Thyroid gland (tissue), 4 donors: ENCODE measurements around the gene MYO16. TPM values are rescaled to one million over a fixed set of nuclear protein-coding genes. Genes with fewer than 3 reads are reported as not detected.

ENCODE experiments used
- DNase-seq, 2 donors: peaks; one replicate each; pipeline ENCODE4 v3.0.0-alpha.2; 2019
- H3K27ac ChIP-seq, 3 donors: fragments of 200-600 bp; sonication (generic); 1 replicate in 2 of 3; 2 replicates in 1 of 3; pipeline ENCODE4 v1.5.1; 2016 to 2019; ENCODE audit warnings: mild to moderate bottlenecking in 1 of 3, moderate library complexity in 1 of 3
- H3K27me3 ChIP-seq: fragments of 200-600 bp; sonication (generic); one replicate; pipeline ENCODE4 v1.5.1; 2019
- H3K36me3 ChIP-seq, 2 donors: fragments of 200-600 bp; sonication (generic); one replicate each; pipeline ENCODE4 v1.5.1; 2016 to 2019
- H3K4me1 ChIP-seq, 2 donors: fragments of 200-600 bp; sonication (generic); one replicate each; pipeline ENCODE4 v1.5.1; 2017 to 2019
- H3K4me3 ChIP-seq, 3 donors: fragments of 200-600 bp; sonication (generic); replicated peaks in 1 of 3; 1 replicate in 2 of 3; 2 replicates in 1 of 3; pipeline ENCODE4 v1.5.1; 2016; ENCODE audit warnings: mild to moderate bottlenecking in 1 of 3
- H3K9me3 ChIP-seq: fragments of 200-600 bp; sonication (generic); one replicate; pipeline ENCODE4 v1.5.1; 2017
- POLR2A ChIP-seq, 2 donors: fragments of 450-650 bp; IDR thresholded peaks; one replicate each; pipeline ENCODE4 v1.6.1; 2017; ENCODE audit warnings: antibody characterized with exemption in 2 of 2, mild to moderate bottlenecking in 2 of 2, moderate library complexity in 1 of 2
- WGBS, 2 donors: methylation state at CpG; one replicate each; pipeline ENCODE4 v1.1.5; 2017; 5-methylcytosine and 5-hydroxymethylcytosine counted together
- intact Hi-C: fragments of 100-400 bp; cut with DNase I; formaldehyde crosslinking; loops from one replicate; pipeline ENCODE4 v1.15.1; 2023
- total RNA-seq, 4 donors: library from RNA; depleted of rRNA; stranded (reverse); fragments of >200 nt; gene quantifications; one replicate each; pipeline ENCODE4 v1.2.3, GENCODE V29; 2016
- TF ChIP-seq, protein P1 (sequence below), 6 experiments: fragments of 200-600 bp in 3 of 6; fragments of 450-650 bp in 3 of 6; sonication (generic) in 3 of 6; IDR thresholded peaks; one replicate each; pipeline ENCODE4 v1.5.1; 2016 to 2019; ENCODE audit warnings: antibody characterized with exemption in 6 of 6, mild to moderate bottlenecking in 2 of 6, inconsistent platforms in 1 of 6, moderate library complexity in 1 of 6

Gene MYO16
- total RNA-seq, 4 donors from 2014 or later: 0.10 to 0.13 (median 0.13) TPM; not detected in 1

GRCh38 chr13:109009756-109010155, 380.3 kb downstream of the MYO16 start:
- H3K36me3 ChIP-seq: no peaks in the 10 kb centered on the region
- TF ChIP-seq, protein P1, sequence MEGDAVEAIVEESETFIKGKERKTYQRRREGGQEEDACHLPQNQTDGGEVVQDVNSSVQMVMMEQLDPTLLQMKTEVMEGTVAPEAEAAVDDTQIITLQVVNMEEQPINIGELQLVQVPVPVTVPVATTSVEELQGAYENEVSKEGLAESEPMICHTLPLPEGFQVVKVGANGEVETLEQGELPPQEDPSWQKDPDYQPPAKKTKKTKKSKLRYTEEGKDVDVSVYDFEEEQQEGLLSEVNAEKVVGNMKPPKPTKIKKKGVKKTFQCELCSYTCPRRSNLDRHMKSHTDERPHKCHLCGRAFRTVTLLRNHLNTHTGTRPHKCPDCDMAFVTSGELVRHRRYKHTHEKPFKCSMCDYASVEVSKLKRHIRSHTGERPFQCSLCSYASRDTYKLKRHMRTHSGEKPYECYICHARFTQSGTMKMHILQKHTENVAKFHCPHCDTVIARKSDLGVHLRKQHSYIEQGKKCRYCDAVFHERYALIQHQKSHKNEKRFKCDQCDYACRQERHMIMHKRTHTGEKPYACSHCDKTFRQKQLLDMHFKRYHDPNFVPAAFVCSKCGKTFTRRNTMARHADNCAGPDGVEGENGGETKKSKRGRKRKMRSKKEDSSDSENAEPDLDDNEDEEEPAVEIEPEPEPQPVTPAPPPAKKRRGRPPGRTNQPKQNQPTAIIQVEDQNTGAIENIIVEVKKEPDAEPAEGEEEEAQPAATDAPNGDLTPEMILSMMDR (IDR thresholded peaks at IDR 0.05): no peak
- TF ChIP-seq POLR2A (IDR thresholded peaks at IDR 0.05): no peak
- 89 to 94% methylated on average over 4 of the region's 4 CpGs for WGBS, 2 donors
- no peaks in the 10 kb centered on the region for H3K27me3 ChIP-seq
- H3K4me3 ChIP-seq: no peak overlapping the region
- DNase-seq: no peak
- intact Hi-C loops: no loop called here
- H3K9me3 ChIP-seq: no peaks in the 10 kb centered on the region
- H3K4me1 ChIP-seq: no peaks in the 10 kb centered on the region
- H3K27ac ChIP-seq: no peak overlapping the region

DNA sequence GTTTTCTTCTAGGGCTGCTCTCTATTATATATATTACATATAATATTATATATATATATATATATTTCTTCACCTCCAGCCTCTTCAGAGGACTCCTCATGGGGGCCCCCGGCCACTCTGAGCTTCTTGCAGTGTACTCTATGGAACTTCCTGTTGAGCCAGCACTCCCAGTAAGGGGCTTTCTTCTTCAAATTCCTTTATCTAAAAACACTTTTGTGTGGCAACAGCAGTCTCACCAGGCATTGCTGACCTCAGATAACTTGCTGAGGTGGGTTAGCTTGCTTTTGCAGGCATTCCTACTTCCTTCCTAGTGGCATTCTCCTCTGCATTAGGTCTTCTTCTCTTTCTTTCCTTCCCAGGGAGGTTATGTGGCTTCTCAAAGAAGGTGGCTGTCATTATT, 381.5 kb downstream of the MYO16 start:
- intact Hi-C loops: no loop called here
- no peak for TF ChIP-seq POLR2A (IDR thresholded peaks at IDR 0.05)
- TF ChIP-seq, protein P1 (IDR thresholded peaks at IDR 0.05): no peak
- Histone ChIP-seq H3K4me3 (no peak overlapping the region), H3K27me3 (no peaks in the 10 kb centered on the region), H3K4me1 (no peaks in the 10 kb centered on the region), H3K9me3 (no peaks in the 10 kb centered on the region), H3K36me3 (no peaks in the 10 kb centered on the region), H3K27ac (no peak overlapping the region)
- WGBS, 2 donors: 41 to 58% methylated on average over 1 of the region's 1 CpG
- DNase-seq: no peak

DNA sequence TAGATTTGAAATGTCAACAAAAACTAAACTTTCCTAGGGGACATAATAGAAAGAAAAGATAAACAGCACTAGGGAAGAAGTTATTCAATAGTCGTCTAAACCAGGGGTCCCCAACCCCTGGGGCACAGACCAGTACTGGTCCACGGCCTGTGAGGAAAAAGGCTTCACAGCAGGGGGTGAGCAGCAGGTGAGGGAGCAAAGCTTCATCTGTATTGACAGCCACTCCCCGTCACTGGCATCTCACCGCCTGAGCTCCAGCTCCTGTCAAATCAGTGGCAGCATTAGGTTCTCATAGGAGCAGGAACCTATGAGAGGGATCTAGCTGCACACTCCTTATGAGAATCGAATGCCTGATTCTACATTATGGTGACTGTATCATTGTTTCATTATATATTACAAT, 382.7 kb downstream of the MYO16 start:
- intact Hi-C loops: no loop called here
- H3K4me3 ChIP-seq: no peak overlapping the region
- no peak for TF ChIP-seq POLR2A (IDR thresholded peaks at IDR 0.05)
- TF ChIP-seq, protein P1 (IDR thresholded peaks at IDR 0.05): no peak
- WGBS, 2 donors: 82 to 83% methylated on average over 5 of the region's 5 CpGs
- H3K4me1 ChIP-seq: no peaks in the 10 kb centered on the region
- no peak overlapping the region for H3K27ac ChIP-seq
- no peak for DNase-seq
- H3K27me3 ChIP-seq: no peaks in the 10 kb centered on the region
- no peaks in the 10 kb centered on the region for H3K36me3 ChIP-seq
- H3K9me3 ChIP-seq: no peaks in the 10 kb centered on the region

DNA sequence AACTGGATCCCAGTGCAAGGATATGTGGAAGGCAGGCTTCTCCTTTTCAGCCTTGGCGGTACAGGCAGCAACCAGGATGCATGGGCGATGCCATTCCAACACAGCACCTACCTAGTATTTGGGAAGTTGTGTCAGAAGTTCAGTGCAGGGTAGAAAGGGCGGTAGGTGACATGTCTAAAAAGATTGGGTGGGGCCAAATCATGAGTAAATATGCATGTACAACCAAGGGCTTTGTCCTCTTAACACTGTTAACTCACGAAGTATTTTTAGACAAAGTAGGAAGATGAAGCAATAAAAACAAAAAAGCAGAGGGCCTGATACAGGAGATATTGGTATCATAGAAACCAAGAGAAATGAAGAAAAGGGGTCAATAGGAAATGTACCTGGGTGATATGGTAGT, 392.1 kb downstream of the MYO16 start:
- Histone ChIP-seq H3K9me3 (no peaks in the 10 kb centered on the region), H3K27ac (no peak overlapping the region), H3K36me3 (no peaks in the 10 kb centered on the region), H3K27me3 (no peaks in the 10 kb centered on the region), H3K4me3 (no peak overlapping the region), H3K4me1 (no peaks in the 10 kb centered on the region)
- intact Hi-C loops: no loop called here
- no peak for TF ChIP-seq POLR2A (IDR thresholded peaks at IDR 0.05)
- TF ChIP-seq, protein P1 (IDR thresholded peaks at IDR 0.05): no peak
- no peak for DNase-seq
- WGBS, 2 donors: 95 to 96% methylated on average over 4 of the region's 4 CpGs

- Histone ChIP-seq H3K27ac (no peak overlapping the region), H3K9me3 (no peaks in the 10 kb centered on the region), H3K36me3 (no peaks in the 10 kb centered on the region), H3K4me3 (no peak overlapping the region), H3K27me3 (no peaks in the 10 kb centered on the region), H3K4me1 (no peaks in the 10 kb centered on the region)
- WGBS, 2 donors: 88 to 94% methylated on average over 1 of the region's 1 CpG
- no peak for DNase-seq
- intact Hi-C loops: no loop called here
- no peak for TF ChIP-seq POLR2A (IDR thresholded peaks at IDR 0.05)
- TF ChIP-seq, protein P1 (IDR thresholded peaks at IDR 0.05): no peak
These were observed 395.2 kb downstream of the MYO16 start for GRCh38 chr13:109024611-109025010.
